Small intestine (tissue), 4 donors: Measurements from ENCODE around the gene PRMT7. TPM values are rescaled to one million over a fixed set of nuclear protein-coding genes. Genes with fewer than 3 reads are reported as not detected.

Experiments
- polyA plus RNA-seq, 4 donors: library from polyadenylated mRNA; stranded (reverse) in 3 of 4; unstranded in 1 of 4; fragments of 200-250 nt in 3 of 4; fragments of 120-200 nt in 1 of 4; gene quantifications; one replicate each; pipeline versions ENCODE4 v1.2.1 to v1.2.3, GENCODE V29; 2013
- donor health status: healthy with polysubstance abuse.
- donor health status: Bipolar disorder and iron deficiency.
- donor health status: healthy.

Gene PRMT7
- polyA plus RNA-seq, 4 donors, result 13.6 to 46.3 (median 20.2) TPM

Other genes starting within 250 kb of the PRMT7 start
- gene NFATC3, start 225.6 kb upstream of the PRMT7 start, polyA plus RNA-seq, result 10 to 100 TPM; 10.8 to 26.8 (median 13.7) TPM
- gene ESRP2, start 74.9 kb upstream of the PRMT7 start, polyA plus RNA-seq, result 10 to 100 TPM; 14.3 to 45.0 (median 18.7) TPM
- 10 to 100 TPM in 1 of 4 donors, 1 to 10 TPM in 3; 5.4 to 19.8 (median 6.5) TPM for gene PLA2G15, start 65.6 kb upstream of the PRMT7 start, polyA plus RNA-seq
- 1 to 10 TPM; 2.0 to 8.5 (median 6.7) TPM for gene SLC7A6, start 46.5 kb upstream of the PRMT7 start, polyA plus RNA-seq
- 10 to 100 TPM in 1 of 4 donors, 1 to 10 TPM in 3; 3.8 to 16.7 (median 5.9) TPM for gene SLC7A6OS, start 73 bp upstream of the PRMT7 start, polyA plus RNA-seq
- gene SMPD3, start 137.5 kb downstream of the PRMT7 start, polyA plus RNA-seq, result 100 to 1,000 TPM in 1 of 4 donors, 10 to 100 TPM in 3; 47.0 to 123 (median 71.9) TPM
- gene ZFP90, start 228.3 kb downstream of the PRMT7 start, polyA plus RNA-seq, result 10 to 100 TPM in 1 of 4 donors, 1 to 10 TPM in 3; 1.6 to 16.3 (median 3.8) TPM